VCaP (cell line): ENCODE results near the gene PJA2.

Source experiments
- H3K27ac ChIP-seq: fragments of 450-650 bp; 2 replicates; pipeline ENCODE4 v1.5.1; 2017
- TF ChIP-seq, protein P1 (sequence below): fragments of 450-650 bp; conservative IDR thresholded peaks from 2 replicates; pipeline ENCODE4 v1.5.1; 2017; ENCODE audit warnings: mild to moderate bottlenecking, moderate library complexity

Gene PJA2

DNA sequence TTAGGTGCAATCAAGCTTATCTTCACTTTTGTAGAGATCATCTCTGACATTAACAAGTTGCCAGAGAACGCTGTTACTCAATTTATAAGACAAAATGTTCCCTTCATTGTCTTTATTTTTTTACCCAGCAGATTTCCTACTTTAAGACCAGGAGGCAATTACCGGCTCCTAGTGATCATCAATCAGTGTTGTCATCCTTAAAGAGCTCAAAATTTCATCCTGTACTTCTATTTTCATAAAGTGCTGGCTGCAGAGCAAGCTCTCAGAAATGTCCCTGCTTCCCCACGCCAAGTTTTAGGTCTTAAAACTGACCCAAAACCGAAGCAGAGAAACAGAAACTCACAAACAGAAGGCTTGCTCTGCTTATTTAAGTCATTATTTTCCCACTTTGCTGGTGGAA, 82.9 kb downstream of the PJA2 start:
- no peak overlapping the region for H3K27ac ChIP-seq
- TF ChIP-seq, protein P1, sequence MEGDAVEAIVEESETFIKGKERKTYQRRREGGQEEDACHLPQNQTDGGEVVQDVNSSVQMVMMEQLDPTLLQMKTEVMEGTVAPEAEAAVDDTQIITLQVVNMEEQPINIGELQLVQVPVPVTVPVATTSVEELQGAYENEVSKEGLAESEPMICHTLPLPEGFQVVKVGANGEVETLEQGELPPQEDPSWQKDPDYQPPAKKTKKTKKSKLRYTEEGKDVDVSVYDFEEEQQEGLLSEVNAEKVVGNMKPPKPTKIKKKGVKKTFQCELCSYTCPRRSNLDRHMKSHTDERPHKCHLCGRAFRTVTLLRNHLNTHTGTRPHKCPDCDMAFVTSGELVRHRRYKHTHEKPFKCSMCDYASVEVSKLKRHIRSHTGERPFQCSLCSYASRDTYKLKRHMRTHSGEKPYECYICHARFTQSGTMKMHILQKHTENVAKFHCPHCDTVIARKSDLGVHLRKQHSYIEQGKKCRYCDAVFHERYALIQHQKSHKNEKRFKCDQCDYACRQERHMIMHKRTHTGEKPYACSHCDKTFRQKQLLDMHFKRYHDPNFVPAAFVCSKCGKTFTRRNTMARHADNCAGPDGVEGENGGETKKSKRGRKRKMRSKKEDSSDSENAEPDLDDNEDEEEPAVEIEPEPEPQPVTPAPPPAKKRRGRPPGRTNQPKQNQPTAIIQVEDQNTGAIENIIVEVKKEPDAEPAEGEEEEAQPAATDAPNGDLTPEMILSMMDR, result no peak

DNA sequence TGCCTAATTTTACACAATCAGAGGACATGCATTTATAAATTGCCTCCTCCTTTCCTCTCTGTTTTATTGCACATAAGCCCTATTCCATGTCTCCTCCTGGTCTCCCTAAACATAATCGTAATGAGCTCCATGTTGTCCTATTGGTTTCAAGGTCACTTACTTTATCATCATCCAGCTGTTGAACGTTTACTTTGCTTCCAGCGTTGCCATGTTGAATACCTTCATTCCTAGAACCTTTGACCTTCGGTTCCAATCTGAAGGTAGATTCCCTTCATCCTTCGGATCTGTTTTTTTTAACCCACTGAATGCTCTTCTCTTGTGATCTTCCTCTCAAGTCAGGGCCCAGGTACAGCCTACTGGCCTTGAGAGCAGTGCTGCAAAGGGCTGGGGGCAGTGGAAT, 84.3 kb downstream of the PJA2 start:
- H3K27ac ChIP-seq, result no peak overlapping the region
- TF ChIP-seq, protein P1, result no peak

DNA sequence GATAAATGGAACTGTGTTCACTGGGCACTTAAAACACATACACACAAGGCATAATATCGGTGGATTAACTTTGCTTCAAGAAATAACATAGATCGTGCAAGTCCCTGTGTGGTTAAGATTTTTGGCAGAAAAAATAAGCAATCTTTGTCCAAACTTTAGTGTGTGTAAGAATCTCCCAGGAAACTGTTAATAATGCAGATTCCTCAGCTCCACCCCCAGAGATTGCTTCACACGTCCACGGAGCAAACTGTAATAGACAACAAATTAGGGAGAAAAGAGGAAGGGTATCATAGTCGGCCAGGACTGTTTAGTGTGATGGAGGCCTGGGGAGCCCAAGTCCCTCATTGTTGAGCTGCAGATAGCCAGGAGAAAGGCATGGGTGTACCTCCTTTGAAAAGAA, 84.8 kb downstream of the PJA2 start:
- TF ChIP-seq, protein P1, result no peak
- no peak overlapping the region for H3K27ac ChIP-seq

DNA sequence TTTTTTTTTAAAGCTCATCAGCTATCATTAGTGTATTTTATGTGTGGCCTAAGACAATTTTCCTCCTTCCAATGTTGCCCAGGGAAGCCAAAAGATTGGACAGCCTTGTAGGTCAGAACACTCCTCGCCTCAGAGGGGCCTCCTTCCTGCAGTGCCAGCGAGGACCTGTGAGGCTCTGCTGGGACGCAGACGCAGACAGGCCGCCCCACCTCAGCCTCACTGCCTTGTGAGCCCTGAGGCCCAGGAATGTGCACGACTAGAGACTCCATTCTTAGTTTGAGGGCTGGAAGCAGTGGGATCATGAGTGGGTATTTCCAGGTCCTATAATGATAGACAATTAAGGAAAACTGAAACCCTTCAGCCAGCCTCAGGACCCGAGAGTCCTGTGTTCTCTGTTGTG, 85.4 kb downstream of the PJA2 start:
- no peak overlapping the region for H3K27ac ChIP-seq
- TF ChIP-seq, protein P1, result no peak

DNA sequence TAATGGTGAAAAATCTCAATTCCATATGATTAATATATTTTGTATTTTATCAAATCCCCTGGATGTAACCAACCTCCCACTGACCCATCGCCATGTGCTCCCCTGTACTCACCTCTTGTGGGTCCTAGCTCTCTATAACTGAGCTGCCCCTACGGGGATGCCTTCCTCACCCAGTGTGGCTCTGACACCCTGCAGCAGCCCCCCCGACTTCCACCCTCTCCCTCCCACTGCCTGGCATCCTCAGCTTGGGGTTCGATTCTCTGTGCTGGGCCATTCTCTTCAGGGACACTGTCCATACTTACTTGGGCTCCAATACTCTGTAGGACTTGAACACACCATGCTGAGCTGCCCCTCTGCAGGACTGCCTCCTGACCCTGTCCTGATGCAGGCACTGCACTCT, 87.1 kb downstream of the PJA2 start:
- TF ChIP-seq, protein P1, result no peak
- no peak overlapping the region for H3K27ac ChIP-seq

- TF ChIP-seq, protein P1, result no peak
Observed at GRCh38 chr5:109319351-109319750, 90.4 kb downstream of the PJA2 start.

DNA sequence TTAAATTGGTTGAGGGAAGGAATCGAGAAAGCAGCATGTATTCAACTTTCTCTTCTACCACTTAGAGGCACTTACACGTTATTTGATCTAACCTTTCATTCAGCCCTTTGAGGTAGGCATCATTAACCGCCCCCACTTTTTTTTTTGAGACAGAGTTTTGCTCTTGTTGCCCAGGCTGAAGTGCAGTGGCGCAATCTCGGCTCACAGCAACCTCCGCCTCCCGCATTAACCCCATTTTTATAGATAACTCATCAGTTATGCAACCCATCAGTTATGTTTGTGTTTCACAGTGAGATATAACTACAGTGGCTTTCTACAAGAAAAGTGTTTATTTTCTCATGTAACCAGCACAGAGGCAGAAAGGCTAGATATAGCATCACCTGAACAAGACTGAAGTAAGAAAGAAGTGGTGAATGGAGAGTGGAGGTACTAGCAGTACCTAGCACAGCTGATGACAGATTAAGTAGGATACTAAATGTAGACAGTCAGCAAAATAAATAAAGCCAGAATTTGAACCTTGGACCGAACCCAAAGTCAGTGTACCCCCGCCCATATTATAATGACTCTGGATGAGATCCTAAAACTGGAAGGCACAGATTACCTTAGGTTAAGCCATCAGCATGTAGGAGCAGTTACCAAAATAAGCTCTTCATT, 91.2 kb downstream of the PJA2 start:
- TF ChIP-seq, protein P1, result no peak
- no peak overlapping the region for H3K27ac ChIP-seq

More at GRCh38 chr5:109319351-109319750, 90.4 kb downstream of the PJA2 start:
- H3K27ac ChIP-seq, result no peak overlapping the region
